HG03457 (cell line): Measurements from ENCODE around the gene PLB1.

Experiments
- ATAC-seq: cut with Tn5 transposase; IDR thresholded peaks from one replicate; pipeline ENCODE4 v1.9.1; 2021; ENCODE audit warnings: moderate number of reproducible peaks; ENCODE audit not compliant: unreplicated experiment

Gene PLB1

DNA sequence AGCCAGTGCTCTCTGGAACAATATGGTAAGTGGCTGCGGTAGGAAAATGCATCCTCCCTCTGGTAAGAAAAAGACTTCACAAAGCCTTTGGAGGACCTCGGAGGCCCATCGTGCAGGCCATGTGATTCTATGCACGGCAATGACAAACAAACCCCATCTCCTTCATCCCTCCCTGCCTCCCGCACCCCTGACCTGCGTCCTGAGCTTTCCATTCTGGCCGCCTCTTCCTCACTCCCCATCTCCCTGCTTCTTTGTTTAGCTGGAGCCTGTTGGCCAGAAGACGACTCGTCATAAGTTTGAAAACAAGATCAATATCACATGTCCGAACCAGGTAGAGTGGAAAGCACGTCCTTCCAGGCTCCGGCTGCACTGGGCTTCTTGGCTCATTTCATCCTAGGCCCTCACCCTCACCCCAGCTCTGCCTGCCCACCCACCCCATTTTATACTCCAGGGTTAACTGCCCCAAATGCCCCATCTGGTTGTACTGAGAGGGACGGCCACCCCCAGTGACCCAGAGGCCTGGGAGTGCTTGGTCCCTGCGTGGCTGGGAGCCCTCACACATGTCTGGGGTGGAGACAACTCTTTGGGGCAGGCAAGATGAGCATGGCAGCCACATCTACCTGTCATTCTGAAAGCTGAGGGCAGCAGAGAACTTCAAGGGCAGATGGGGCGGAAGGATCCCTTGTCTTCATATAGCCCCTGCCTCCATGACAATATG lies 94.0 kb downstream of the PLB1 start:
- ATAC-seq = no peak

DNA sequence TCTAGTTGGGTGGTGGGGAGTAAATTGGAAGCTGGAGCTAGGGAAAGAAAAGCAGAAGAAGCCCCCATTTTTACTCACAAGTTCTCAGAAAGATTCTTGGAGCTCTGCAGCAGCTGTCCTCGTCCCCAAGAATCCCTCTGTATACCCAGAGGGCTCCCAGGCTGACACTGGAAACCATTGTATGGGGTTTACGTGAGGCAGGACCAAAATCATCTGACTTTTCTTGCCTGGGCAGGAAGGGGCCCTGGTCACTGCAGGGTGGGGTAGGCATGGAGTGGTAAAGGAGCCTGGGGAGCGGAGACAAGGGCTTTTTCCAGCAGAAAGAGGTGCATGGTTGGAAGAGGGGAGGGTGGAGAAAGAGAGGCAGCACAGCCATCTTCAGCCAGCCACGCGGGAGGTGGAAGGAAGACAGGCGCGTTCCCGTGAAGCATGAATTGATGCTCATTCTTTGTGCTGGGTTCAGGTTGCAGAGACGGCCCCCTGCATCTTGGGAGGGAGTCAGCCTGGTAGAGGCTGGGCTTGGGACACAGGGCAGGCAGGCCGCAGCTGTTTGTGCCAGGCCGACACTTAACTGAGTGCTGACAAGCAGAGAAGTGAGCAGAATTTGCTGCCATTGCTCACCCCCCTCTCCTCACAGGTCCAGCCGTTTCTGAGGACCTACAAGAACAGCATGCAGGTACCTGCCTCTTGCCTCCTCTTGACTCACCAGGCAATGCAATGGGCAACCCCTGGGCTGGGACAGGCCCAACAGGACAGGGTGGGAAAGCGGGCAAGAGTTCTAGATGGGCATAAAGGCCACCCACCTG lies 94.8 kb downstream of the PLB1 start:
- ATAC-seq = no peak

DNA sequence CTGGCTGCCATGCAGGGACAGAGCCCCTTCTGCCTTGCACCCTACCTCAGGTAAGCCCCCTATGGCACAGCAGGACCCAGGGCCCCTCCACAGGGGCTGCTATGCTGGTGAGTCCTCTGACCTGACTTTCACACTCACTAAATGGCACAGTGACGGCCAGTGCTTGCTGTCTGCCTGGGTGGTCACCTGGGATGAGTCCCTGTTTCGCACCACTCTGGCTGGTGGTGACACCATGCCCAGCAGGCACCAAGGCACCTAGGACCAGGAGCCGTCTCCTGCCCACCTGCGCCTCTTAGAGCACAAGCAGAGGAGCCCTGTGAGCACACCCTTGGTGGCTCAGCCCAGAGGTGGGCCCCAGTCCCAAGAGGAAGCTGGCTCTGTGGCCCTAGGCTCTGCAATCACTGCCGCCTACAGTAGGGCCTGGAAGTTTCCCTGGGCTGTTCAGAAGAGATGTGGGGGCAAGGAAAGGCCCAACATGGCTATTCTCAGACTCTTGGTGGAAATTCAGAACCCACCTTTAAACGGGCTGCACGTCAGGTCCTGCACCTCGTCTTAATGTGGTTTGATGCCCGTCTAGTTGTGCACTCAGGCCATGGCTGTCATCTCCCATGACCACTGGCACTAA lies 96.0 kb downstream of the PLB1 start:
- no peak for ATAC-seq

DNA sequence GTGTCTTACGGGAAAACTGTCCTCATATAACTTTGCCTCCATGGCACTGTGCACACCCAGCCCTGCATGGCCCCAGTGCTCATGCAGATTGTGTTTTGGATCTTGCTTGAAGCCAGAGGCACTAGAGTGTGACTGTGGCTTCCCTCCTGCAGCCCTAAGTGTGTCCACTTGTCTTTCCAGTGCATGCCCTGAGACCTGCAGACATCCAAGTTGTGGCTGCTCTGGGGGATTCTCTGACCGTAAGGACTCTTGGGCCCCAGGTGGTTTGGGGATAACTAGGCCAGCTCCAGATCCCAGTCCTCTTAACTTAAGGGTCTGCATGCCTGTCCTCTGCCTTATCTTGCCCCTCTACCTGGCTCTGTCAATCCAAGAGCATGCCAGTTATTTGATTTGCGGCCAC lies 96.6 kb downstream of the PLB1 start:
- no peak for ATAC-seq

DNA sequence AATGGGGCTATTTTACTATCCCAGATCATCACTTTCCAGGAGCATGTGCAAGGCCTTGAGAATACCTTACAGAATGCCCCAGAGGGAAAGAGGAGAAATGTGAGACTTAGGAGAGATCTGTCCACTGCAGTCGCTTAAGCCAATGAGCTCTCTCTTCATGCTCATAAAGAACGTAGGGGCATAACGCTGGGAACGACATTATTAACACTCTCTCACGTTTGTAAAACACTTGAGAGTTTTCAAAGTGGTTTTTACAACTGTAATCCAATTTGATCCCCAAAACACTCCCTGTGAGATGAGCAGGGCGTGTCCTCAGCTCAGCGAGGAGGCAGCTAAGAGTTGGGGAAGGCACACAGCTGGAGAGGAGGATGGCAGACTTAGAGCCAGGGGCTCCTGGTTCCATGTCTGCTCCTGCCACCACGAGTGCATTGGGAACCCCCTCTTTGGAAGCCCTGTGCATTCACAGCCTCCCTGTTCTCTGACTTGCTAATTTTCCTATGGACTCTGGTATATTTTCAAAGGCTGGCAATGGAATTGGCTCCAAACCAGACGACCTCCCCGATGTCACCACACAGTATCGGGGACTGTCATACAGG lies 97.4 kb downstream of the PLB1 start:
- ATAC-seq = no peak

DNA sequence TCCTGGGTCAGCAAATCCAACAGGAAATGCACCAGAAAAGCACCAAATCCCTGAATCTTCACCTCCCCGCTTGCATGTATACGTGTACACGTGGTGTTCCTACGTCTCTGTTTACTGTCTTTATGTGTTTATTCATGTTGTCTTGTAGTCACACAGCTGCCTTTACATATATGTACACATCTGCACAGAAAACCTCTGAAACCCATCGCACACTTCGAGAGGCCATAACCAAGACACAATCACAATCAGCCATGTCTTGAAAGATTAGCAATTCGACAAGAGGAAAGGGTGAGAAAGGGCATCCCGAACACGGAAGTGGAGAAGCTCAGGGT lies 98.1 kb downstream of the PLB1 start:
- no peak for ATAC-seq

DNA sequence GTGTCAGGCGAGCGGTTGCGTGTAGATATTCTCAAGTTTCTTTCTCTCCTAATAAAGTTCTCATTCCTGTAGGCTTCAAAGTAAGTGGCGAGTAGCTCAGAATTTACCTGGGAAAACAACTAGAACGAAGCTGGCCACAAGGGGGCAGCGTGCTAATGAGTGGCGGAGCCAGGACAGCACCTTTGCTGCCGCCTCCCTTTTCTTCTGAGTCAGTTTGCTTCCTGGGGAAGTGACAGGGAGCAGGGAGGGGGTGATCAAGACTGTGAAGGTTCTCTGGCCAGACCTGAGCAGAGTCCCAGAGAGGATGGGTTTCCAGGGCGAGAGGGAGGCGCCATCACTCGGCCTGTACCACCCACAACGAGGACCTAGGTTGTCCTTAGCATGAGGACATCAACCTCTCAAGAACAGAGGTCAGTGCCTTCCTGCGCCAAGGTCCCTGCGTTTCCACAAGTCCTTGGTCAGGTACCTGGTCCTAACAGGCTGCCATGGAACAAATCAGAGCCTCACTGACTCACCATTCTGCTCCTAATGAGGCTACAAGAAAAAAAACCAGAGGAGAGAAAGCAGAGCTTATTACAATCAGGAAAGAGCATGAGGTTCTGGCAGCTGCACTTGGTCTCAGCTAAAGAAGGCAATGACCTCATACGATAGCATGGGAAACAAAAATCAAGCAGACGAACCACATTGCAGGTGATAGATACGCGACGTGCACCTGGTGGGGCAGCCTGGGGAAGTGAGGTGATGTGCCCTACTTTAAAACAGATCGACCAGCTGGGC lies 98.7 kb downstream of the PLB1 start:
- no peak for ATAC-seq

DNA sequence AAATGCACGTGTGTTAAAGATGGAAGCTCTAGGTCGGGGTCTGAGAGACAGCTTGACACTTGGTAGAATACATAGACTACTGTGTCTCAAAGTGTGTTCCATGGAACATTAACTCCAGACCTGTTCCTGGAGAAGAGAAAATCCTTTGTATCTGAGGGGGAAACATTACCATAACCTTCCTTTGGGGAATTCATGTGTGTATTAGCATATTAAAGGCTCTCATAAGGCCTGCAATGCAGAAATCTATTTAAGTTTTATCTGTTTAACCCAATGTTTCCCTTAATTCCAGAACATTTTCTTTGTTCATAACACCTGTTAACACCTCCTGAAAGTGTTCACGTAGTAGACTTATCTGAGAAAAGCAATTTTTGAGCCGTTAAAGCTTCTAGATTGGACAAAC lies 99.5 kb downstream of the PLB1 start:
- ATAC-seq = no peak

DNA sequence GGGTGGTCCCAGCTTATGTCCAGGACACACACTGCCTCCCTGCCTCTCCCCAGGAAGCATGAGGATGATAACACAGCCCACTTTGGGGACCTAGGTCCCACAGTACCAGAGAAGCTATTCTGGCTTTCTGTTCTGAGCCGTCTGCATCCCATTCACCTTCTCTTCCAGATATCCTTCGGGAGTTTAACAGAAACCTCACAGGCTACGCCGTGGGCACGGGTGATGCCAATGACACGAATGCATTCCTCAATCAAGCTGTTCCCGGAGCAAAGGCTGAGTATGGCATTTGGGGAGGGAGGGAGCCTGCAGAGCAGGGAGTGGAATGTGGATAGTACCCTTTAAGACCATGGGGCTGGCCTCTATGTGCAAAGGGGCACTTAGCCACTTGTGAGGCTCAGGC lies 102.6 kb downstream of the PLB1 start:
- ATAC-seq = no peak

DNA sequence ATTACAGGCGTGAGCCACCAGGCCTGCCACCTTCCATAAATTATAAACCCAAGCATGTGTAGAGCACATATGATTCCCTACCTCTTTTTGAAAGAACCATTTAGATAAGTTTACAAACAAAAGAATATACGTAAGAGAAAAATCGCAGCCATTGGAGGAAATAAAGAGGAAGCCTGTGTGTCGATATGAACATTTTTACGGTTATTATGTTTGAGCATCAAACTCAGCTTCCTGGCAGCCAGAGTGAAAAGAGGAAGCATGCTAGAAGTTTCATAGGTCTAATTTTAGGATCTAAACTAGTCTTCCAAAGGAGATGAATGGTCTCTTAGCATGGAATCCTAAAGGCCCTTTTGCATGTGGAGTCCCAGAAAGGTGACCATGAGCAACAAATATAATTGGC lies 104.3 kb downstream of the PLB1 start:
- ATAC-seq = no peak

DNA sequence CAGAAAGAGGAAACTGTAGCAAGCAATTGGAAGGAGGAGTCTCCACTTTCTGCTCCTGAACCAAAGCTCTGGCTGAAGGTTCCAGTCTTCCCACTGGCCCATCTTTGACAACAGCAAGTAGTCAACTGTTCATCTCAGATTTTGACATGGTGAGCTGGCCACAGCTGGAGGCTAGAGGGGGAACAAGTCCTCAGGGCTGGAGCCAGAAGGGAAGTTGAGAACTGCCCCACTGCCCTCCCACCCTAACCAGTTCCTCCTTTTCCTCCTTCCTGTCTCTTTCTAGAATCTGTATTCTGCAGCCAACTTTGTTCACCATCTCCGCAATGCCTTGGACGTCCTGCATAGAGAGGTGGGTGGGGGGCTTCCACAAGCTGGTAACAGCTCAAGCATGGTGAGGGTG lies 105.8 kb downstream of the PLB1 start:
- no peak for ATAC-seq

DNA sequence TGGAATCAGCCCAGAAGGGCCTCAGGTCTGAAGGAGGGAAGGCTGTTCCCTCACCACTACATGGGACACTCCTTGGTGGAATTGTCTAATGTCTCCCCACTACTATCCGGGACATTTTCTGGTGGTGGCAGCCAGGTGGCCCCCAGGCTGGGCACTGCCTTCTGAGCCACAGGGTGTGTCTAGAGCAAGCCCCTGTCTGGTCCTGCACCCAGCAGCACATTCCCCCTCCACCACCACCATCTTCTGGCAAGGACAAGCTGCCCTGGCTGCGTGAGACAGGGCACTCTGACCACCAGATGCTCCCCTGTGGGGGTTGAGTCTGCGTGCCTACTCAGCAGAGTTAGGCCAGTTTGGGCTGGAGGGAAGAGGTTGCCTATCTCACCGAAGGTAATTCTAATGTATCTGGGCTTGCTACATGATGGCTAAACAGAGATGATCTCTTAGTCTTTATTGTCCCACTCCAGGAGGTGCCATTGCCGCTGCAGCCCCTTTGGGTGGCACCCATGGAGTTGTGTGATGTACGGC lies 106.3 kb downstream of the PLB1 start:
- ATAC-seq = no peak

DNA sequence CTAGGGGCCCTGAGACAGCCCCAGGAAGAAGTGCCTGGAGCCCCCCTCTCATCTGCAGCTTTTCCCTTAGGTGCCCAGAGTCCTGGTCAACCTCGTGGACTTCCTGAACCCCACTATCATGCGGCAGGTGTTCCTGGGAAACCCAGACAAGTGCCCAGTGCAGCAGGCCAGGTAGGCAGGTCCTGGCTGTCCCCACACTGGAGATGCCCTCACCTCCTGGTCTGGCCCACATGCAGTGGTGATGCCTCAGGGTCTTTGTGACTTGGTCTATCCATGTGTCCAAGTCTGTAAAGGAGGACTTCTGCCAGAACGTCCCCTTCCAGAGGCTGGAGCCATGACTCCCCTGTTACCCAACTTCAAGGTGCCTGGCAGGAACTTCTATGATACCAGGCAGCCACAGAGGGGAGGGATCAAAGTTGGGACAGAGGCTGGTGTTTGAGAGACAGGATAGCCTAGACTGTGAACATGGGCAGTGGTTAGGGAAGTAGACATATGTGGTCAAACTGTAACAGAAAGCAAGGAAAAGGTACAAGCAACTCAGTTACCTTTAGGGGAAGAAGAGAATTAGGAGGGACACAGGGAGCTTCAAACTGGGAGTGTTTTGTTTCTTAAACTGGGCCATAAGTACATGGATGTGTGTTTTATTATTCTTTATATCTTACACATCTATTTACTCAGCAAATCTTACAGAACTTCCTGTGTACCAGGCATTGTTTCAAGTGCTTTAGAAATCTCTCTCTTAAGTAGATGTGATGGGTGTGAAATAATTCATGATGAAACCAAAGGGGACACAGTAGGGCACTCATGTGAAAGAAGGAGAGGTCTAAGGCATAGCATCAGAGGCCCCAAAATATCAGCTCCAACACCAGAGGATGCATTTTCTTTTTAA lies 107.1 kb downstream of the PLB1 start:
- no peak for ATAC-seq

DNA sequence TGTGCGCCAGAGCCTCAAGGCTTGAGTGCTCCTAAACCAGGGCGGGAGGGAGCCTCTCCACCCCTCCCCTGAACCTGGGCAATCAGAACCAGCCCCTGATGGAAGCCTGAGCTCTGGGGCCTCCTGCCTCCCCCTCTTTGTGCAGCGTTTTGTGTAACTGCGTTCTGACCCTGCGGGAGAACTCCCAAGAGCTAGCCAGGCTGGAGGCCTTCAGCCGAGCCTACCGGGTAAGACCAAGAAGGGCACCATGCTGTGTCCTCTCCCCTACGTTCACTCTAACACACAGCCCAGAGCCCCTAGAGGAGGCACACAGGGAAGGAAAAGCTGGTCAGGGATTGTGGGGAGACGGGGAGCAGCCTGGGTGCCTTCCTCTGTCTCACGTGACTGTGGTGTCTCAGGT lies 108.0 kb downstream of the PLB1 start:
- no peak for ATAC-seq

DNA sequence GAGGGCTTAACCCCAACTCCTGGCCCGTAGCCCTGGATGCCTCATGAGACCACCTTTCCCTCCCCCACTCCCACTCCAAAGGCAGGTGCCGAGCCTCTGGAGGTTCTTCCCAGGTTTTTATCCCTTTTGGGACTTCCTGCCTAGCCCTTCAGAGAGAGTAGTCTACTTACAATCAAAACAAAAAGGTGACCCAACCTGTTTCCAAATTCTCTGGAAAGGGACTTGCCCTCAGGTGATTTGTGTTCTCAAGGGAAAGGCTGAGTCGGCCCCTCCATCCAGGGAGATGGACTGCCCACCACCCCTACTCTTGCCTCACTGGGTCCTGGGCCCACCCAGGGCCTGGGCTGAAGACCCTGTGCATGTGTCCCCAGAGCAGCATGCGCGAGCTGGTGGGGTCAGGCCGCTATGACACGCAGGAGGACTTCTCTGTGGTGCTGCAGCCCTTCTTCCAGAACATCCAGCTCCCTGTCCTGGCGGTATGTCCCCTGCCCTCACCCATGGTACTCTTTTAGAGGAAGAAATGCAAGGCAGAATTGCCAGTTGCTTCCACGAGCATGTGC lies 108.5 kb downstream of the PLB1 start:
- ATAC-seq = no peak

DNA sequence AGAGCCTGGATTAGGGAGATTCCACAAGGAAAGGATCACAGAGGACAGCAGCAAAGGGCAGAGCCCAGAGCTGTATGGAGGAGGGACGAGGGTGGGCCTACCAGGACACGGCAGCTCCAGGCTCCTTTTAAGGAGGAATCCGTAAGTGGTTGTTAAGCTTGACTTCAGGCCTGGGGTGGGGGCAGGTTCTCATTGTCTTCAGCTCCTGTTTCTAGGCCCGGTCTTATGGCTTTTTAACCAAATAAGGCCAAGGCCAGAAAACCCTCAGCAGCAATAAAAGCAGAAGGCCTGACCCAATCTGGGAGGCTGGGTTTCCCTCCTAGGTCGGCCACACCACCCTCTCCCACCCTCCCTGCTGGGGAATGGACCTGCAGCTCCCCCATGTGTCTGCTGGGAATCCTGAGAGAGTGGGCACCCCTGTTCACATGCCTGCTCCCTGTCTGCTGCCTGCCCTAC lies 111.2 kb downstream of the PLB1 start:
- no peak for ATAC-seq

DNA sequence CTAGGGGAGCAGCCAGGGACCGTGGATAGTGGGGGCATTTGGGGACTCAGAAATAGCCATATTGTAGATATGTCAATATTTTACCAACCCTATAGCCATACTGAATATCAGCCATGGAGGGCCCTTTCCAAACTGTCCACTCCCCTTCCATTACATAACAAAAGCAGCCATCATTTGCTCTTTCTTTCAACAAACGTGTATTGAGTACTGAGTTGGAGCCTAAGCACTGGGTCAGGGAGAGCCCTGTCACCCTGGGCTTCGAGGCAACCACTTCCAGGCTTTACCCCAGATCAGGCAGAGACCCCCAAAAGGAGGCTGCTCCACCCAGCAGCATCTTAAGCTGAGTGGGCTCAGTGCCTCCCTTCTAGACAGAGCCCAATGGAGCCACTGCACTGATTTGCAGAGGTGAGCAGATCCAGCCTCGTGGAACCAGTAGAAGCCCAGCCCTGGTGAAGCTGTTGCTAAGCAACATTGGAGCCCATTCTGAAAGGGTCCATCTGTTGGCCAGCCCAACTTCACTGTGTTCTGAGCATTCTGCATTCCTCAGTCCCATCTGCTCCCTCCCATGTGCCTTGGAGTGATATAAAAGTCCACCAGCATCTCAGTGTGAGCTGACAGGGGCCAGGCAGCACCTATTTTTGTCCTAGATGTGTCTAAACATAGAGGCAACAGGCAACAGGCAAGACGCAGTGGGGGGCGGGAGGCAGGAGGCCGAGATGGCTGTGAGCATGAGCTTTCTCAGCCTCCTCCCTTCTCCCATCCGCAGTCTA lies 112.1 kb downstream of the PLB1 start:
- ATAC-seq = no peak

DNA sequence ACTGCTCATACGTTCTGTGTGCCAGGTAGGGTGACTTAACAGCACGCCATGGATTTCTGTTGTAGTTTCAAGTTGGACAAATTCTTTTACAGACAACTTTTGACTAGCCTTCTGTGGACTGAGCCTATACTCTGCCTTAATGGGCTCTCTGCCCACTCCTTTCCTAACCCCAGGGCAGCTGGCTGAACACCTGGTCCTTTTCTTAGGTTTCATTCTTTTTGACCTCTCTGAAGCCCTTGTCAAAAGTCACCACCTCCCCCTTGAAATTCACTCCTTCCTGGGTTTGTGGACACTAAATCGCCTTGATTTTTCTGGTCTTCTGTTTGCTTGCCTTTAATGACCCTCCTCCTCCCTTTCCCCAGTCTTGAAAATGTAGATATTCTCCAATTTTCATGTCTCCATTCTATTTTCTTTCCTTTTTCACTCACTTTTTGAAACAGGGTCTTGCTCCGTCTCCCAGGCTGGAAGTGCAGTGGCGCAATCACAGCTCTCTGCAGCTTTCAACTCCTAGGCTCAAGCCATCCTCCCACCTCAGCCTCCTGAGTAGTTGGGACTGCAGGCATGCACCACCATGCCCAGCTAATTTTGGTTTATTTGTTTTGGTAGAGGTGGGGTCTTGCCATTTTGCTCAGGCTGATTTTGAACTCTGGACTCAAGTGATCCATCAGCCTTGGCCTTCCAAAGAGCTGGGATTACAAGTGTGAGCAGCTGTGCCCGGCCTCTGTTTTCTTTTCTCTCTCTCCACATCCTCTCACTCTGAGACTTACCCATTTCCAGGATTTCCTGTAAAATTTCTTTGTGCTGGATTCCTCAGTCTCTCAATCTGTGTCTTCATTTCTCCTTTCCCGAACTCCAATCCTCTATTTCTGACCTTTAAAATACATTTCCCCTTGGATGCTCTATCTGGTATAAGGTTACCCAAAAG lies 112.9 kb downstream of the PLB1 start:
- no peak for ATAC-seq
